ENCODE measurements around the gene TNNC1. TPM values are rescaled to one million over a fixed set of nuclear protein-coding genes. Genes with fewer than 3 reads are reported as not detected.

TNNC1 gene
- total RNA-seq, 1 experiment from 2014 or later = 5.6 TPM

DNA sequence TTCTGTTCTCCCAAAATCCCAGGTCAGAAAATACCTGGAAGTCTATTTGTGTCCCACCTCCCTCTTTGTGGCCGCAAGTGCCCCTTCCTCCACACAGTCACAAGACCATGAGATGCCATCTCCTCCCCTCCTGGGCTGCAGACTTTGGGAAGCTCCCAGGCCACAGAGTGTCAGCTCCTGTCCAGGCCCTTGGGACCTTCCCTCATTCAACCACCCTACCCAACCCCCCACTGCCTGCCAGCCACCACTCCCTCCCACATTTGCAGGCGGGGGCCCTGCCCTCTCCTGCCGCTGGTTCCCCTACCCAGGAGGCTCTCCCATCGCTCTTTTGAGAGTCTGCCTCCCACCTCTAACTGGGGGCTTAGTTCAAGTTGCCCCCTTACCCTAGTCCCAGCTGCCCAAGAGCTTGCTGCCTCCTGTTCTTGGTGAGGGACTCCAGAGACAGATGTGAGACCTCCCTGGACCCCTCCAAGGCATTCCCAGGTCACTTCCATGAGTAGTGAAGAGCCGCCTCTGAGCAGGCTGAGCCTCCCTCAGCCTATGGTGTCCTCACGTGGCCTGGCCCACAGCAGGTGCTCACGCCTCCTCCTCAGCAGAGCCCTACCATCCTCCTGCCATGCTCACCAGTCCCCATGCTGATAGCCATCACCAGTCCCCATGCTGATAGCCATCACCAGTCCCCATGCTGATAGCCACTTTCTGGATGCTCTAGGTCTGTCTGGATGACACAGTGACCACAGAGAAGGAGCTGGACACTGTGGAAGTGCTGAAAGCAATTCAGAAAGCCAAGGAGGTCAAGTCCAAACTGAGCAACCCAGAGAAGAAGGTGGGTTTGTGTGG is 25.4 kb upstream of the TNNC1 start:
- ChIA-PET POLR2A (no interaction called here), CTCF (interaction anchor here (1.2 kb wide), 1 partner anchor 8 kb away, joined by 4 read pairs; no protein-coding TSS in a partner anchor)
- Mint-ChIP-seq H3K27ac (no peak overlapping the region), H3K27me3 (ENCODE audit: low read depth) (no peaks in the 10 kb centered on the region), H3K36me3 (peaks cover 63% of the 10 kb centered on the region), H3K4me1 (no peaks in the 10 kb centered on the region), H3K9me3 (no peaks in the 10 kb centered on the region), H3K4me3 (no peak overlapping the region)
- no peak for TF ChIP-seq ATF2 (CRISPR knock-in tag; IDR thresholded peaks at IDR 0.05; ENCODE audit: borderline replicate concordance, low read depth)
- no peak for TF ChIP-seq TCF7 (CRISPR knock-in tag; IDR thresholded peaks at IDR 0.05; ENCODE audit: low read depth)
- TF ChIP-seq ETV6 (CRISPR knock-in tag; IDR thresholded peaks at IDR 0.05) = no peak
- no peak for TF ChIP-seq IRF1 (CRISPR knock-in tag; IDR thresholded peaks at IDR 0.05)
- no peak for TF ChIP-seq E2F1 (CRISPR knock-in tag; IDR thresholded peaks at IDR 0.05)
- no peak for TF ChIP-seq ZNF423 (CRISPR knock-in tag; IDR thresholded peaks at IDR 0.05)
- TF ChIP-seq HMGA2 (CRISPR knock-in tag; IDR thresholded peaks at IDR 0.05) = no peak
- no peak for TF ChIP-seq E2F5 (CRISPR knock-in tag; IDR thresholded peaks at IDR 0.05)
- TF ChIP-seq ZNF416 (CRISPR knock-in tag; IDR thresholded peaks at IDR 0.05) = no peak
- TF ChIP-seq ZNF138 (CRISPR knock-in tag; conservative IDR thresholded peaks at IDR 0.05) = no peak
- no peak for TF ChIP-seq MAX (CRISPR knock-in tag; IDR thresholded peaks at IDR 0.05)
- TF ChIP-seq ZNF532 (CRISPR knock-in tag; IDR thresholded peaks at IDR 0.05; ENCODE audit: borderline replicate concordance) = no peak
- TF ChIP-seq MLX (CRISPR knock-in tag; IDR thresholded peaks at IDR 0.05) = no peak
- no peak for TF ChIP-seq CREB1 (CRISPR knock-in tag; IDR thresholded peaks at IDR 0.05)
- no peak for TF ChIP-seq EMX1 (CRISPR knock-in tag; IDR thresholded peaks at IDR 0.05)
- DNase-seq (ENCODE audit: low spot score) = no peak
- no peak for ATAC-seq

- no peak overlapping the region for H3K4me3 Mint-ChIP-seq
- H3K27ac Mint-ChIP-seq = no peak overlapping the region
- POLR2A ChIA-PET = no interaction called here
- H3K27me3 Mint-ChIP-seq (ENCODE audit: low read depth) = no peaks in the 10 kb centered on the region
- ATAC-seq (no peak), DNase-seq (ENCODE audit: low spot score) (no peak)
- peaks cover 75% of the 10 kb centered on the region for H3K36me3 Mint-ChIP-seq
- no peaks in the 10 kb centered on the region for H3K4me1 Mint-ChIP-seq
- H3K9me3 Mint-ChIP-seq = no peaks in the 10 kb centered on the region
- CTCF ChIA-PET = no interaction called here
- TF ChIP-seq SOX15 (CRISPR knock-in tag; IDR thresholded peaks at IDR 0.05) (no peak), ZNF423 (CRISPR knock-in tag; IDR thresholded peaks at IDR 0.05) (no peak), MXD4 (CRISPR knock-in tag; IDR thresholded peaks at IDR 0.05; ENCODE audit: borderline replicate concordance) (no peak), ZNF396 (CRISPR knock-in tag; IDR thresholded peaks at IDR 0.05; ENCODE audit: borderline replicate concordance) (no peak), CREB1 (CRISPR knock-in tag; IDR thresholded peaks at IDR 0.05) (no peak), ZNF317 (CRISPR knock-in tag; IDR thresholded peaks at IDR 0.05; ENCODE audit: borderline replicate concordance, low read depth) (no peak)
- TF ChIP-seq, protein P1, sequence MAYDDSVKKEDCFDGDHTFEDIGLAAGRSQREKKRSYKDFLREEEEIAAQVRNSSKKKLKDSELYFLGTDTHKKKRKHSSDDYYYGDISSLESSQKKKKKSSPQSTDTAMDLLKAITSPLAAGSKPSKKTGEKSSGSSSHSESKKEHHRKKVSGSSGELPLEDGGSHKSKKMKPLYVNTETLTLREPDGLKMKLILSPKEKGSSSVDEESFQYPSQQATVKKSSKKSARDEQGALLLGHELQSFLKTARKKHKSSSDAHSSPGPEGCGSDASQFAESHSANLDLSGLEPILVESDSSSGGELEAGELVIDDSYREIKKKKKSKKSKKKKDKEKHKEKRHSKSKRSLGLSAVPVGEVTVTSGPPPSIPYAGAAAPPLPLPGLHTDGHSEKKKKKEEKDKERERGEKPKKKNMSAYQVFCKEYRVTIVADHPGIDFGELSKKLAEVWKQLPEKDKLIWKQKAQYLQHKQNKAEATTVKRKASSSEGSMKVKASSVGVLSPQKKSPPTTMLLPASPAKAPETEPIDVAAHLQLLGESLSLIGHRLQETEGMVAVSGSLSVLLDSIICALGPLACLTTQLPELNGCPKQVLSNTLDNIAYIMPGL (CRISPR knock-in tag; IDR thresholded peaks at IDR 0.05) = no peak
- TF ChIP-seq, protein P2, sequence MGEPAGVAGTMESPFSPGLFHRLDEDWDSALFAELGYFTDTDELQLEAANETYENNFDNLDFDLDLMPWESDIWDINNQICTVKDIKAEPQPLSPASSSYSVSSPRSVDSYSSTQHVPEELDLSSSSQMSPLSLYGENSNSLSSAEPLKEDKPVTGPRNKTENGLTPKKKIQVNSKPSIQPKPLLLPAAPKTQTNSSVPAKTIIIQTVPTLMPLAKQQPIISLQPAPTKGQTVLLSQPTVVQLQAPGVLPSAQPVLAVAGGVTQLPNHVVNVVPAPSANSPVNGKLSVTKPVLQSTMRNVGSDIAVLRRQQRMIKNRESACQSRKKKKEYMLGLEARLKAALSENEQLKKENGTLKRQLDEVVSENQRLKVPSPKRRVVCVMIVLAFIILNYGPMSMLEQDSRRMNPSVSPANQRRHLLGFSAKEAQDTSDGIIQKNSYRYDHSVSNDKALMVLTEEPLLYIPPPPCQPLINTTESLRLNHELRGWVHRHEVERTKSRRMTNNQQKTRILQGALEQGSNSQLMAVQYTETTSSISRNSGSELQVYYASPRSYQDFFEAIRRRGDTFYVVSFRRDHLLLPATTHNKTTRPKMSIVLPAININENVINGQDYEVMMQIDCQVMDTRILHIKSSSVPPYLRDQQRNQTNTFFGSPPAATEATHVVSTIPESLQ (CRISPR knock-in tag; IDR thresholded peaks at IDR 0.05) = no peak
Observed at GRCh38 chr3:52477796-52478095, 23.9 kb upstream of the TNNC1 start.

Measured in WTC11 (cell line).